PC-3 (cell line): ENCODE results near the gene EDAR. TPM values are rescaled to one million over a fixed set of nuclear protein-coding genes. Genes with fewer than 3 reads are reported as not detected.

ENCODE experiments used
- ATAC-seq: fragments of 200-7000 bp; cut with Tn5 transposase; 2 replicates; pipeline ENCODE4 v1.9.1; 2020; ENCODE audit warnings: mild to moderate bottlenecking, moderate library complexity
- BruUV-seq: library from RNA; stranded (reverse); fragments of 400-500 nt; replicated peaks from 2 replicates; lab custom pipeline; 2021; lab: Mats Ljungman, UMichigan
- CTCF ChIA-PET: fragments of 300-600 bp; sonication (Branson Sonifier 250); formaldehyde crosslinking; loops from one replicate; lab custom pipeline; 2022; ENCODE audit warnings: antibody characterized with exemption; lab: Charles Lee
- POLR2A ChIA-PET: fragments of 300-600 bp; sonication (Branson Sonifier 250); formaldehyde crosslinking; loops from one replicate; lab custom pipeline; 2022; ENCODE audit warnings: antibody characterized with exemption; ENCODE audit not compliant: unreplicated experiment; lab: Charles Lee
- DNase-seq: peaks from one replicate; pipeline ENCODE4 v3.0.0-alpha.2; 2015
- H2AFZ ChIP-seq: fragments of 300-600 bp; sonication (generic); 2 replicates; pipeline ENCODE4 v1.6.0; 2016; ENCODE audit warnings: antibody characterized with exemption, low read length
- H3F3A ChIP-seq: fragments of 300-600 bp; sonication (generic); one replicate; pipeline ENCODE4 v1.6.0; 2017; ENCODE audit warnings: antibody characterized with exemption, low read length, control low read depth, mild to moderate bottlenecking; ENCODE audit not compliant: unreplicated experiment
- H3K27ac ChIP-seq: fragments of 300-600 bp; sonication (generic); 2 replicates; pipeline ENCODE4 v1.5.1; 2016; ENCODE audit warnings: mild to moderate bottlenecking, low read length
- H3K27me3 ChIP-seq: fragments of 300-600 bp; sonication (generic); 2 replicates; pipeline ENCODE4 v1.6.1; 2016; ENCODE audit warnings: low read length, mixed read lengths
- H3K36me3 ChIP-seq: fragments of 300-600 bp; sonication (generic); 2 replicates; pipeline ENCODE4 v1.6.1; 2016; ENCODE audit warnings: low read depth, mixed run types, low read length, mixed read lengths
- H3K4me1 ChIP-seq: fragments of 300-600 bp; sonication (generic); 2 replicates; pipeline ENCODE4 v1.5.1; 2016; ENCODE audit warnings: low read length; ENCODE audit not compliant: insufficient read depth
- H3K4me2 ChIP-seq: fragments of 300-600 bp; sonication (generic); 2 replicates; pipeline ENCODE4 v1.6.0; 2016; ENCODE audit warnings: low read length
- H3K4me3 ChIP-seq: fragments of 300-600 bp; sonication (generic); 2 replicates; pipeline ENCODE4 v1.5.1; 2016; ENCODE audit warnings: mild to moderate bottlenecking, low read length, mixed read lengths
- H3K79me2 ChIP-seq: fragments of 300-600 bp; sonication (generic); 2 replicates; pipeline ENCODE4 v1.6.1; 2017; ENCODE audit warnings: low read length, mixed read lengths
- H3K9ac ChIP-seq: fragments of 300-600 bp; sonication (generic); 2 replicates; pipeline ENCODE4 v1.6.0; 2016; ENCODE audit warnings: mild to moderate bottlenecking, low read length
- H3K9me2 ChIP-seq: fragments of 300-600 bp; sonication (generic); replicated peaks from 2 replicates; pipeline ENCODE4 v1.6.1; 2016; ENCODE audit warnings: mixed run types, low read length, mixed read lengths
- H3K9me3 ChIP-seq: fragments of 300-600 bp; sonication (generic); 2 replicates; pipeline ENCODE4 v1.6.1; 2016; ENCODE audit warnings: low read length, mixed read lengths
- H4K20me1 ChIP-seq: fragments of 300-600 bp; sonication (generic); 2 replicates; pipeline ENCODE4 v1.6.1; 2016; ENCODE audit warnings: low read length, mixed read lengths
- CTCF ChIP-seq: fragments of 300-600 bp; sonication (generic); conservative IDR thresholded peaks from 2 replicates; pipeline ENCODE4 v1.5.1; 2017; ENCODE audit warnings: antibody characterized with exemption, low read depth, mild to moderate bottlenecking, low read length
- EZH2 ChIP-seq: fragments of 300-600 bp; sonication (generic); IDR thresholded peaks from one replicate; pipeline ENCODE4 v1.6.1; 2017; ENCODE audit warnings: antibody characterized with exemption, mild to moderate bottlenecking, low read length; ENCODE audit not compliant: unreplicated experiment
- EZH2phosphoT487 ChIP-seq: fragments of 300-600 bp; sonication (generic); IDR thresholded peaks from 2 replicates; pipeline ENCODE4 v1.6.1; 2018; ENCODE audit warnings: mild to moderate bottlenecking, antibody characterized with exemption, low read length, borderline replicate concordance
- intact Hi-C: fragments of 100-400 bp; cut with micrococcal nuclease; formaldehyde crosslinking; loops from 2 replicates; pipeline ENCODE4 v1.9.0; 2023
- total RNA-seq: library from RNA; depleted of rRNA; stranded (reverse); fragments of >200 nt; gene quantifications from 2 replicates; pipeline ENCODE4 v1.2.3, GENCODE V29; 2014

Gene EDAR
- total RNA-seq, 1 experiment from 2014 or later = 0.04 TPM

- Histone ChIP-seq H3K9me2 (no peaks in the 10 kb centered on the region), H3K27ac (no peak overlapping the region), H3K27me3 (no peaks in the 10 kb centered on the region), H3K4me2 (no peak overlapping the region), H3K4me3 (no peak overlapping the region), H3K36me3 (0 out of 2 replicates have a peak, but pooled peaks cover 2% of the 10 kb centered on the region), H3K79me2 (no peaks in the 10 kb centered on the region), H3K9me3 (no peaks in the 10 kb centered on the region), H4K20me1 (no peaks in the 10 kb centered on the region), H2AFZ (no peak overlapping the region), H3K4me1 (no peaks in the 10 kb centered on the region), H3K9ac (no peak overlapping the region), H3F3A (no peaks in the 10 kb centered on the region)
- CTCF ChIA-PET = no interaction called here
- ATAC-seq (peak; percentile 88), DNase-seq (peak; percentile 56)
- TF ChIP-seq EZH2phosphoT487 (no peak), EZH2 (no peak), CTCF (peak; percentile 71)
- POLR2A ChIA-PET = no interaction called here
- BruUV-seq = no TSS peak
- intact Hi-C loops = loop anchor here (1.0 to 10.0 kb wide), 4 partner anchors 70 to 640 kb away; partner anchors contain the start of gene EDAR
Observed at GRCh38 chr2:108855194-108855593, 133.8 kb downstream of the EDAR start.

- intact Hi-C loops = loop anchor here (2.0 to 10.0 kb wide), 3 partner anchors 70 to 640 kb away; no protein-coding TSS in a partner anchor
- BruUV-seq = no TSS peak
- Histone ChIP-seq H3K4me1 (no peaks in the 10 kb centered on the region), H3K4me3 (no peak overlapping the region), H3K9me2 (no peaks in the 10 kb centered on the region), H3K9ac (no peak overlapping the region), H3K27ac (no peak overlapping the region), H3K4me2 (no peak overlapping the region), H3K79me2 (no peaks in the 10 kb centered on the region), H3F3A (no peaks in the 10 kb centered on the region), H4K20me1 (no peaks in the 10 kb centered on the region), H3K27me3 (no peaks in the 10 kb centered on the region), H3K9me3 (no peaks in the 10 kb centered on the region), H2AFZ (no peak overlapping the region), H3K36me3 (0 out of 2 replicates have a peak, but pooled peaks cover 2% of the 10 kb centered on the region)
- DNase-seq (no peak), ATAC-seq (no peak; the same call in 1 of the 2 replicates)
- CTCF ChIA-PET = interaction anchor here (0.5 to 0.6 kb wide), 2 partner anchors 25 to 144 kb away, joined by 3 to 10 read pairs; no protein-coding TSS in a partner anchor
- TF ChIP-seq EZH2 (no peak), EZH2phosphoT487 (no peak), CTCF (no peak)
- POLR2A ChIA-PET = no interaction called here
Observed at GRCh38 chr2:108854484-108854883, 134.5 kb downstream of the EDAR start.

- Histone ChIP-seq H3K4me1 (no peaks in the 10 kb centered on the region), H2AFZ (no peak overlapping the region), H3K9me3 (no peaks in the 10 kb centered on the region), H3K9ac (no peak overlapping the region), H3K36me3 (peaks cover 2% of the 10 kb centered on the region; the same call in 1 of the 2 replicates), H3K4me3 (no peak overlapping the region), H4K20me1 (no peaks in the 10 kb centered on the region), H3K27me3 (no peaks in the 10 kb centered on the region), H3K79me2 (no peaks in the 10 kb centered on the region), H3F3A (no peaks in the 10 kb centered on the region), H3K9me2 (no peaks in the 10 kb centered on the region), H3K27ac (no peak overlapping the region), H3K4me2 (no peak overlapping the region)
- intact Hi-C loops = loop anchor here (10.0 kb wide), 2 partner anchors 71 to 641 kb away; no protein-coding TSS in a partner anchor
- ATAC-seq = no peak
- TF ChIP-seq CTCF (no peak), EZH2 (no peak), EZH2phosphoT487 (no peak)
- CTCF ChIA-PET = no interaction called here
- no TSS peak for BruUV-seq
- POLR2A ChIA-PET = no interaction called here
- DNase-seq = no peak
Observed at GRCh38 chr2:108853421-108853820, 135.6 kb downstream of the EDAR start.
